Measurements from ENCODE around the gene ARHGAP42.
A peak's percentile ranks its signal among the peaks of the same experiment; 100 is the strongest.
"Not testable (repeated sequence)": the region's sequence is repeated elsewhere in the genome, so short reads cannot be mapped to it uniquely, and the experiment has no call there.

The ARHGAP42 gene

GRCh38 chr11:101009690-101010055 lies 322.6 kb downstream of the ARHGAP42 start:
- TF ChIP-seq POLR2AphosphoS5 (IDR thresholded peaks at IDR 0.05; ENCODE audit: low read depth, low read length), result no peak
- no peak for TF ChIP-seq TAF1 (IDR thresholded peaks at IDR 0.05; ENCODE audit: low read depth, low read length)
- TF ChIP-seq POLR2A (IDR thresholded peaks at IDR 0.05; ENCODE audit: low read depth, low read length), result no peak
- no peak for TF ChIP-seq SPI1 (IDR thresholded peaks at IDR 0.05; ENCODE audit: low read depth, low read length)
- no peak for TF ChIP-seq POU2F2 (IDR thresholded peaks at IDR 0.05; ENCODE audit: low read depth, low read length)
- TF ChIP-seq PAX5 (IDR thresholded peaks at IDR 0.05; ENCODE audit: insufficient read depth, low read length, severe bottlenecking), result no peak
- DNase-seq (ENCODE audit: insufficient read length, low spot score) (no peak), FAIRE-seq (no peak)

DNA sequence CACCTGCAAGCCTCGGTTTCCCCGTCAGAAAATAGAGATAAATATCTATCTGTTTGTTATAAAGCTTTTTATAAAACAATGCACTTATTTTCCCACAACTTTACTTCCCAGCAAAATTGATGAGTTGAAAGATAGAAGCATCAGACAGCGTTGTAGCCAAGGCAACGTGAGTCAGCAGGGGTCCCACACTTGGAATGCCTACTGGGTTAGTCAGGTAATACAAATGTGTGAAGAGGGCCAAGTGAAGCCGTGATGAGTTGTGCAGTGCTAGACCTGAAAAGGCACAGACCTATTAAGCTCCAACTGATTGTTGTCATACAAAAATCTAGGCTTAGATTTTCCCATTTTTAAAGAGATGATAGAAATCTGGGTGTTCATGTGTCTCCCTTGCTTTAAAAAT lies 323.8 kb downstream of the ARHGAP42 start:
- no peak for TF ChIP-seq POU2F2 (IDR thresholded peaks at IDR 0.05; ENCODE audit: low read depth, low read length)
- no peak for TF ChIP-seq SPI1 (IDR thresholded peaks at IDR 0.05; ENCODE audit: low read depth, low read length)
- TF ChIP-seq PAX5 (IDR thresholded peaks at IDR 0.05; ENCODE audit: insufficient read depth, low read length, severe bottlenecking), result no peak
- TF ChIP-seq POLR2A (IDR thresholded peaks at IDR 0.05; ENCODE audit: low read depth, low read length), result no peak
- TF ChIP-seq TAF1 (IDR thresholded peaks at IDR 0.05; ENCODE audit: low read depth, low read length), result no peak
- TF ChIP-seq POLR2AphosphoS5 (IDR thresholded peaks at IDR 0.05; ENCODE audit: low read depth, low read length), result no peak
- DNase-seq (ENCODE audit: insufficient read length, low spot score) (no peak), FAIRE-seq (no peak)

DNA sequence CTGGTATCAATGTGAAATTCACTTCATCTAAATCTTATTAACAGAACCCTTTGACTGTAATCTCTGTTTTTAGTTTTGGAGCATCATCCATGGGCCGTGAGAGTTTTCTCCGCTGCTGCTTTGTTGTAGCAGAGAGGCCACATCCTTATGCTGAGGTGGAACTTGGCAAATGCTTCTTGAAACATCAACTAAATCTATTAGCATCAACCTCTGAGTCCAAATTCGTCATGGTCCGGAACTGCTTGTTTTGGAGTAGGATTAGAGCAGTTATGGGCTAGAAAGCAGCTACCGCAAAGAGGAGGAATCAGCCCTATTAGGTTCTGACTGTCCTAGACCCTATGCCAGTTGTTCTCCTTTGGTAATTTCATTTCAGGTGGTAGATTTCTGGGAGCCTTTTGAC lies 324.8 kb downstream of the ARHGAP42 start:
- TF ChIP-seq POU2F2 (IDR thresholded peaks at IDR 0.05; ENCODE audit: low read depth, low read length), result no peak
- TF ChIP-seq SPI1 (IDR thresholded peaks at IDR 0.05; ENCODE audit: low read depth, low read length), result no peak
- no peak for TF ChIP-seq POLR2A (IDR thresholded peaks at IDR 0.05; ENCODE audit: low read depth, low read length)
- no peak for TF ChIP-seq POLR2AphosphoS5 (IDR thresholded peaks at IDR 0.05; ENCODE audit: low read depth, low read length)
- TF ChIP-seq PAX5 (IDR thresholded peaks at IDR 0.05; ENCODE audit: insufficient read depth, low read length, severe bottlenecking), result no peak
- TF ChIP-seq TAF1 (IDR thresholded peaks at IDR 0.05; ENCODE audit: low read depth, low read length), result no peak
- DNase-seq (ENCODE audit: insufficient read length, low spot score) (no peak), FAIRE-seq (no peak)

DNA sequence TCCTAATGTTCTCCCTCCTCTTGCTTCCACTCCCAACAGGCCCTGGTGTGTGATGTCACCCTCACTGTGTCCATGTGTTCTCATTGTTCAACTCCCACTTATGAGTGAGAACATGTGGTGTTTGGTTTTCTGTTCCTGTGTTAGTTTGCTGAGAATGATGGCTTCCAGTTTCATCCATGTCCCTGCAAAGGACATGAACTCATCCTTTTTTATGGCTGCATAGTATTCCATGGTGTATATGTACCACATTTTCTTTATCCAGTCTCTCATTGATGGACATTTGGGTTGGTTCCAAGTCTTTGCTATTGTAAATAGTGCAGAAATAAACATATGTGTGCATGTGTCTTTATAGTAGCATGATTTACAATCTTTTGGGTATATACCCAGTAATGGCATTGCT lies 326.6 kb downstream of the ARHGAP42 start:
- DNase-seq (ENCODE audit: insufficient read length, low spot score); FAIRE-seq: not testable (repeated sequence)

DNA sequence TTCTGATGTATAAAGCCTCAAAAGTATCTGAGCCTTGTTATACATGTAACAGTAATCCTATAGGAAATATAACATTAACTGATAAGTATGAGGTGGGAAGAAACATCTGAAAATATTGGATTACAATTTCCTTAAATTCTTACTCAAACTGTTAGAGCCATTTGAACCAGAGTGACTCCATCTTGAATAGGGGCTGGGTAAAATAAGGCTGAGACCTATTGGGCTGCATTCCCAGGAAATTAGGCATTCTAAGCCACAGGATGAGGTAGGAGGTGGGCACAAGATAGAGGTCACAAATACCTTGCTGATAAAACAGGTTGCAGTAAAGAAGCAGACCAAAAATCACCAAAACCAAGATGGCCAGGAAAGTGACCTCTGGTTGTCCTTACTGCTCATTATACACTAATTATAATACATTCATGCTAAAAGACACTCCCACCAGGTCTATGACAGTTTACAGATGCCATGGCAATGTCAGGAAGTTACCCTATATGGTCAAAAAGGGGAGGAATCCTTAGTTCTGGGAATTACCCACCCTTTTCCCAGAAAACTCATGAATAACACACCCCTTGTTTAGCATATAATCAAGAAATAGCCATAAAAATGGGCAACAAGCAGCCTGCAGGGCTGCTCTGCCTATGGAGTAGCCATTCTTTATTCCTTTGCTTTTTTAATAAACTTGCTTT lies 327.7 kb downstream of the ARHGAP42 start:
- TF ChIP-seq SPI1 (IDR thresholded peaks at IDR 0.05; ENCODE audit: low read depth, low read length), result no peak
- TF ChIP-seq POU2F2 (IDR thresholded peaks at IDR 0.05; ENCODE audit: low read depth, low read length), result no peak
- TF ChIP-seq TAF1 (IDR thresholded peaks at IDR 0.05; ENCODE audit: low read depth, low read length), result no peak
- no peak for TF ChIP-seq PAX5 (IDR thresholded peaks at IDR 0.05; ENCODE audit: insufficient read depth, low read length, severe bottlenecking)
- no peak for TF ChIP-seq POLR2A (IDR thresholded peaks at IDR 0.05; ENCODE audit: low read depth, low read length)
- TF ChIP-seq POLR2AphosphoS5 (IDR thresholded peaks at IDR 0.05; ENCODE audit: low read depth, low read length), result no peak

GRCh38 chr11:101019870-101020269 lies 332.8 kb downstream of the ARHGAP42 start:
- no peak for FAIRE-seq

More for the DNA sequence above, 327.7 kb downstream of the ARHGAP42 start:
- DNase-seq (ENCODE audit: insufficient read length, low spot score) (no peak), FAIRE-seq (no peak)

GRCh38 chr11:101022256-101022655 lies 335.2 kb downstream of the ARHGAP42 start:
- TF ChIP-seq POLR2AphosphoS5 (IDR thresholded peaks at IDR 0.05; ENCODE audit: low read depth, low read length) (no peak), SPI1 (IDR thresholded peaks at IDR 0.05; ENCODE audit: low read depth, low read length) (no peak), PAX5 (IDR thresholded peaks at IDR 0.05; ENCODE audit: insufficient read depth, low read length, severe bottlenecking) (no peak), POLR2A (IDR thresholded peaks at IDR 0.05; ENCODE audit: low read depth, low read length) (no peak), TAF1 (IDR thresholded peaks at IDR 0.05; ENCODE audit: low read depth, low read length) (no peak), POU2F2 (IDR thresholded peaks at IDR 0.05; ENCODE audit: low read depth, low read length) (no peak)
- FAIRE-seq (no peak), DNase-seq (ENCODE audit: insufficient read length, low spot score) (no peak)

More at GRCh38 chr11:101019870-101020269, 332.8 kb downstream of the ARHGAP42 start:
- DNase-seq (ENCODE audit: insufficient read length, low spot score), result no peak
- no peak for TF ChIP-seq POLR2AphosphoS5 (IDR thresholded peaks at IDR 0.05; ENCODE audit: low read depth, low read length)
- no peak for TF ChIP-seq SPI1 (IDR thresholded peaks at IDR 0.05; ENCODE audit: low read depth, low read length)
- no peak for TF ChIP-seq TAF1 (IDR thresholded peaks at IDR 0.05; ENCODE audit: low read depth, low read length)
- TF ChIP-seq POLR2A (IDR thresholded peaks at IDR 0.05; ENCODE audit: low read depth, low read length), result no peak
- no peak for TF ChIP-seq PAX5 (IDR thresholded peaks at IDR 0.05; ENCODE audit: insufficient read depth, low read length, severe bottlenecking)
- TF ChIP-seq POU2F2 (IDR thresholded peaks at IDR 0.05; ENCODE audit: low read depth, low read length), result no peak

- no peak for FAIRE-seq
- DNase-seq (ENCODE audit: insufficient read length, low spot score), result no peak
- no peak for TF ChIP-seq POLR2AphosphoS5 (IDR thresholded peaks at IDR 0.05; ENCODE audit: low read depth, low read length)
- no peak for TF ChIP-seq POLR2A (IDR thresholded peaks at IDR 0.05; ENCODE audit: low read depth, low read length)
- no peak for TF ChIP-seq TAF1 (IDR thresholded peaks at IDR 0.05; ENCODE audit: low read depth, low read length)
- TF ChIP-seq SPI1 (IDR thresholded peaks at IDR 0.05; ENCODE audit: low read depth, low read length), result no peak
Observed at GRCh38 chr11:101028644-101029043, 341.6 kb downstream of the ARHGAP42 start.

GRCh38 chr11:101030015-101030414 lies 342.9 kb downstream of the ARHGAP42 start:
- FAIRE-seq, result no peak
- DNase-seq (ENCODE audit: insufficient read length, low spot score), result no peak
- no peak for TF ChIP-seq POLR2AphosphoS5 (IDR thresholded peaks at IDR 0.05; ENCODE audit: low read depth, low read length)
- TF ChIP-seq SPI1 (IDR thresholded peaks at IDR 0.05; ENCODE audit: low read depth, low read length), result no peak
- TF ChIP-seq PAX5 (IDR thresholded peaks at IDR 0.05; ENCODE audit: insufficient read depth, low read length, severe bottlenecking), result no peak
- TF ChIP-seq POLR2A (IDR thresholded peaks at IDR 0.05; ENCODE audit: low read depth, low read length), result no peak
- TF ChIP-seq TAF1 (IDR thresholded peaks at IDR 0.05; ENCODE audit: low read depth, low read length), result no peak
- TF ChIP-seq POU2F2 (IDR thresholded peaks at IDR 0.05; ENCODE audit: low read depth, low read length), result no peak

- peak; percentile 70 for TF ChIP-seq SPI1 (IDR thresholded peaks at IDR 0.05; ENCODE audit: low read depth, low read length)
- no peak for TF ChIP-seq TAF1 (IDR thresholded peaks at IDR 0.05; ENCODE audit: low read depth, low read length)
- DNase-seq (ENCODE audit: insufficient read length, low spot score), result no peak
- no peak for FAIRE-seq
Observed at GRCh38 chr11:101030692-101031091, 343.6 kb downstream of the ARHGAP42 start.
